GM18508 (cell line): ENCODE measurements around the gene GNAT2.

Source experiments
- ATAC-seq: cut with Tn5 transposase; IDR thresholded peaks from one replicate; pipeline ENCODE4 v1.9.1; 2021; ENCODE audit warnings: moderate number of reproducible peaks; ENCODE audit not compliant: insufficient read depth, unreplicated experiment

The GNAT2 gene

GRCh38 chr1:109643385-109644230, 24.2 kb upstream of the GNAT2 start:
- no peak for ATAC-seq

GRCh38 chr1:109642626-109643025, 23.2 kb upstream of the GNAT2 start:
- ATAC-seq = no peak

DNA sequence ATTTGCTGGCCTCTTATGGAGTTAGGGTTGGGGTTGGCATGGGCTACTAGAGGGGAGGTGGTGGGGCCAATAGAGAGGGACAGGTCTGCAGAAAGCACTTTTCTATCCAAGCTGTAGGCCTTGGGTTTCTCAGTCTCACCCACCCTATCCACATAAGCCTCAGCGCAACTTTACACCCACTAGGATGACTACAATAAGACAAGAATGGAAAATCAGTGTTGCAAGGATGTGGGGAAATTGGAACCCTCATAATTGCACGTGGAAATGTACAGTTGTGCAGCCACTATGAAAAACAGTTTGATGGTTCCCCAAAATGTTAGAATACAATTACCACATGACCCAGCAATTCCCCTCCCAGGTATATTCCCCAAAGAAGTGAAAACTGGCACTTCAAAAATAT, 22.4 kb upstream of the GNAT2 start:
- ATAC-seq = no peak

DNA sequence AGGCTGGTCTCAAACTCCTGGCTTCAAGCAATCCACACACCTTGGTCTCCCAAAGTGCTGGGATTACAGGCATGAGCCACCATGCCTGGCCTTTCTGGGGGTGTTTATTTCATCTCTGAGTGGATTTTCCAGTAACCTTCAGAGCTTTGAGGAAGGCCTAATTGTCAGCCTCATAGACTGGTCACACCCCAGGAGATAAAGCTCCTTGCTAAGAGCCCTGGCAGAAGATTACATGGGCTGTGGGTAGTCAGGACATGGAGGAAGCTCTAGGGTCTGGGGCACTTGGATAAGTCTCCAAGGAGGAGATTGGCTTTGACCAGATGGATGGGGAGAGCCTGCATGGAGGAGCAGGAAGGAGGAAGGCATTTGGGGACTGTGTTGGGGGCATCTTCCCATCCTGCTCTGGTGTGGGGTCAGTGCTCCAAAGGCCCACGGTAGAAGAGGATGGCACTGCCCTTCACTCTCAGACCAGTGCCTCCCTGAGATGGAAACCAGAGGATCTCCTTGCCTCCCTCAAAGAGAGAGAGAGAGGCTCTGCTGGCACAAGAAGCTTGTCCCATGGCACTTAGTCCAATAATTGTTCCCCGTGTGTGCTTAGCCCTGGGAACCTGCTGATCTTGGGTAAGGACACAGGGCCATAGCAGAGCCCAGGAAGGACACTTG, 21.8 kb upstream of the GNAT2 start:
- ATAC-seq = no peak

- ATAC-seq = no peak
Observed at GRCh38 chr1:109640285-109640865, 21.0 kb upstream of the GNAT2 start.

DNA sequence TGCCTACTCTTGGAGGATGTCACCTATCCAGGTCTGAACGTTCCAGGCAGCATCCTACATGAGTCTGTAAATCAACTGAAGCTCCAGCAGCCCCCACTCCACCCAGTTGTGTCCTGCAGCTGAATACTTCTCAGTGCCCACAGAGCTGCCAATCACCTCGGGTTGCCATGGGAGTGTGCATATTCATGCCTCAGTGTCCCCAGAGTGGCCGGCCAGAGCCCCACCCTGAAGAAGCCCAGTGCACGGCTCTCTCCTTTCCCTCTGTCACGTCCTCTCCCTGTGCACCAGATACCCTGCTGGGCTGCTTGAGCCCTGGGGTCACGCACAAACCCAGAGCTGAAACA, 20.4 kb upstream of the GNAT2 start:
- ATAC-seq = no peak

DNA sequence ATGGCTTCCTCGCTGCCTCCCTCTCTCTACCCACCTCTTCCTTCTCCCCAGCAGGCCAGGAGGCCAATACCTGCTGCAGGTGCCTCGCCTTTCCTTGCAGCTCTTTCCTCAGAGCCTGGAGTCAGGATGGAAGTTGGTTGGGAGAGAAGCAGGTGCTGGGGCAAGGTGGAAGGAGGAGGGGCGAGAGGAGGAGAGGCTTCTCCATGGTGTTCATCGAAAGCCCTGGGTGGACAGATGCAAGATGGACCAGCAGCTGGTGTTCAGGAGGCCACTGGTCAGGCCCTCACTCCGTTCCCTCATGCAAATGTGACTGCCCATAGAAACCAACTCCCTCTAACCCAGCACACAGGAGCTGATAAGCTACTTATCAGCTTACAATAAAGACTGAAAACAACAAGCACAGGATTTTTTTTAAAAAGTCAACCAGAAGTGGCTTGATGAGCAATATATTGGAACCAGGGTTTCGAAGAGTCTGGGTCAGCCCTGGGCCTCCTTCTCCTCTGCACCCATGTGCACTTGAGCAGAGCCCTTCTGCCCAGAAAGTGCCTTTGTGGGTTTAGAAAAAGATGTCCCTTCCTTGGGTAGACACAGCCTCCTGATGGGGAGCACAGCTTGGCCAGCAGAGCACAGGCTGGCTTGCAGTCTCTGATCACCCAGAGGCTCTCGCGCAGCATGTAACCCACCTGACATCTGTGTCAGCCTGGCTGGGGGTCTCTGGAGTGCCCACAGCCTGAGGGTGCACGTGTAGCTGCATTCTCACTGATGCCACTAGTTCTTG, 19.8 kb upstream of the GNAT2 start:
- no peak for ATAC-seq

DNA sequence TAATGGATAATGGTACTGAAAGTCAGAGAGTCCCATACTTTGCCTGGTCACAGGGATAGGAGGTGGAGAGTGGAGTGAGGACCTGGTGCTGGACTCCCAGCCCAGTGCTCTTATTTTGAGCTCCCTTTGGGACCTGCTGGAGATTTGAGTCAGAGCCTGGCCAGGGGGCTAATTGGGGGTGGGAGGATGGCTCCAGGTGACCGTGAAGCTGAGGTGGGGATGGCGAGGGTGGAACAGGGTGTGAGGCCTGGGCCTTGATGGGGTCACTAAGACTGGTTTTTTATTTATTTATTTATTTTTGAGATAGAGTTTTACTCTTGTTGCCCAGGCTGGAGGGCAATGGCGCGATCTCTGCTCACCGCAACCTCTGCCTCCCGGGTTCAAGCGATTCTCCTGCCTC, 18.0 kb upstream of the GNAT2 start:
- ATAC-seq = no peak

DNA sequence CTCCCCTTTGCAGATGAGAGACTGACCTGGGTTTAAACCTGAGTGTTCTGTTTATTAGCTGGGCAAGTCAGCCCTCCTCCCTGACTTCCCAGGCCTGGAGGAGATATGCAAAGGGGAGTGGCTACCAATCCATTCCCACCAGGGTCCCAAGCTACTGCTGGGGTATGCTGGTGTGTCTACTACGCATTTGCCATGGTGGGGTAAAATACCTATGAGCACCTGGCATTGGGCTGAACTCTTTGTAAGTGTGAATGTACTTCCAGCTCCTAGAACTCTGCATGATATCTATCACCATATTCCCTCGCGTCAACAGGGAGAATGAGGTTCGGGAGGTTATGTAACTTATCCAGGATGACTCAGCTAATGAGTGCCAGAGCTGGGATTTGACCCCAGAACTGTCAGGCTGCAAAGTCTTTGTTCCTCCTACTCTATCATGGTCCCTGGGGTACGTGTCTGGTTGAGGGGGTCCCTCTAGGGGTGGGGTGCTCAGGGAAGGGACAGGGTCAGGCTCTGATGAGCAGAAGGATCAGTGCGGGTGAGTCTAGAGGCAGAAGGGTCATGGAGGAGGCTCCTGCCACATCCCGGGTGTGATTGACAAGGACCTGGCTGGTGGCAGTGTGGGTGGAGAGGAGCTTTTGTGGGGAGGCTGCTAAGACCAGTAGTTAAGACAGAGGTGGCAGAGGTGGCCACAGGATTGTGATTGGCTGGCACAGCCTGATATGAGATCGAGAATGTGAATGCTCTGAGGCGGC, 17.0 kb upstream of the GNAT2 start:
- ATAC-seq = no peak

DNA sequence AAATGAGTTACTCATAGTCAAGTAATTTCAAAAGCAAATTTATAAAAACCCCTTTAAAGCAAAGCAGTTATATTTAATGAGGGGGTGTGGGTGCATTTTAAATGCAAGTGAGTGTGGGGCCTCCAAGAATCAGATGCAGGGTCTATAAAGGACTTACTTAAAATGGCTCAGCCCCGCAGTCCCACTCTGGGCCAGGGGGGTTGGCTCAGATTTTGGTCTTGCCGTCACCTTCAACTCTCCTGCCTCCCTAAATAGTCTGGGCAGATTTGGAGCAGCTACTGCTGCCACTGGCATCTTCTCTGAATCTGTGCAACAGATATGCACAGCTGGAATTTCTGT, 16.4 kb upstream of the GNAT2 start:
- ATAC-seq = no peak

DNA sequence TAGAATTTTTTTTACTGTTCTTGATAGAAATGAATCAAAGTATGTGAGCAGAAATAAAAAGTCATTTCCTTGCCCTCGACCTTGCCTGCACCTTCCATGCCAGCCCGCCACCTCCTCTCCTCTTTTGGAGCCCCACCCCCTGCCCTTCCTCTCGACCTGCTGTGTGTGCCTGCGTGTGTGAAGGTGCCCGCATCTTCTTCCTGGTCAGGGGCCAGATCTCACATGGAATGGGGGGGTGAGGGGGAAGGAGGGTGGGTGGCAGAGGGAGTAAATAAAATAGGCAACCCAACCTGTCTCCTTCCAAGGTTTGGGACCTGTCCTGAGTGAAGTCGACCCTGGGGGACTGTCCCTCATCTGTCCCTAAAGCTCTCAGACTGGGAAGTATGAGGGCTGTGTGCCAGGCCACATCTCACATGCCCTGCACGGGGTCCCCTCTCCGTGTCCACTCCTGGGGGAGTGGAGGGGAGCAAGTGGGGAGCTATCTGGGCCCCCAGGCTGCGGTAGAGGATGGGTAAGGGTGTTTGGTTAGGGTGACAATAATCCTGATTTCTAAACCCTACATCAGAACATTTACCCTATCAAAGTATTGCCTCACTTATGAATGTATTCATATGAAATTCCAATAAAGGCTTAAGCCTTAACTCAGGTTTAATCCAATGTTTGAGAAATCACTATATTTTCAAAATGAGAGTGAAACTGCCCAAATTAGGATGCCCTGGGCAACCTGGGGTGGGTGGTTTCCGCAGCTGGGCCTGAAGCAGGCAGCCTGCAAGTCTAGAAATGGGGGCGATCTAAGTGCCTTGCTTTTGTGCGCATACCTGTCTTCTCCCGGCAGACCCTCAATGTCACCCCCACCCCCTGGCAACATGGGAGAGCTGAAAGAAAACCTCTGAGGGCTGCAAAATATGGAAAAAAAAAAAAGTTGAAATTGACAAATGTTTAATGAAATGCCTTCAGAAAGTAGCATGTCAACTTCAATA, 15.6 kb upstream of the GNAT2 start:
- ATAC-seq = no peak

- ATAC-seq = no peak
Observed at GRCh38 chr1:109634292-109634691, 14.9 kb upstream of the GNAT2 start.

DNA sequence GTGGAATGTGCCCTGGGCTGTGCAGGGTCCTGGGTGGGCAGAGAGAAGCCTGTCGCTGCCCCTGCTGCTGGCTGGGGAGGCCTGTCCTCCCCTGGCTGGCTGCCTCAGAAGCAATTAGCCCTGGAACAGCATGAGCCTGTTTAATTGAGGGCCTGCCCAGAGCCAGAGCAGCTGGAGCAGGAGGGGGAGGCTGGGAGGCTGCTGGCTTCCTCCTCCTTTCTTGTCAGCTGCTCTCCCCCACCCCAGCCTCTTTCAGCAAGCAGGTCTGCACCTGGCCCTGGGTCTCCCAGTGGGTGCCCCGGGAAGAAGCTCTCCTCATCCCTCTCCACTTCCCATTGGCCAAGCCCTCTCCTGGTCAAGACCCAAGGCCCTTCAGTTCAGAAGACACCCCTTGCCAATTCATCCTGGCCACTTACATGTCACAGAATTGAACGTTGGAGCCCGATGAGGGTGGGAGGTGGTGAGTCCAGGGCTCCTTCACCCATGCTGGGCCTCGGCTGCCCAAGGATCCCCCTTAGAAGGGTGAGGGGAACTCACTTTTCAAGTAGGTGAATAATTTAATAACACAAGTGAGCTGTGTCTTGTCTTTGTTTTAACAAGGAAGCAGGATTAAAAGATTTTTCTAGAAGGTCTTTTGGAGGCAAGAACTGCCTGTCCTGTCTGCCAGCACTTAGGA, 13.4 kb upstream of the GNAT2 start:
- ATAC-seq = no peak

DNA sequence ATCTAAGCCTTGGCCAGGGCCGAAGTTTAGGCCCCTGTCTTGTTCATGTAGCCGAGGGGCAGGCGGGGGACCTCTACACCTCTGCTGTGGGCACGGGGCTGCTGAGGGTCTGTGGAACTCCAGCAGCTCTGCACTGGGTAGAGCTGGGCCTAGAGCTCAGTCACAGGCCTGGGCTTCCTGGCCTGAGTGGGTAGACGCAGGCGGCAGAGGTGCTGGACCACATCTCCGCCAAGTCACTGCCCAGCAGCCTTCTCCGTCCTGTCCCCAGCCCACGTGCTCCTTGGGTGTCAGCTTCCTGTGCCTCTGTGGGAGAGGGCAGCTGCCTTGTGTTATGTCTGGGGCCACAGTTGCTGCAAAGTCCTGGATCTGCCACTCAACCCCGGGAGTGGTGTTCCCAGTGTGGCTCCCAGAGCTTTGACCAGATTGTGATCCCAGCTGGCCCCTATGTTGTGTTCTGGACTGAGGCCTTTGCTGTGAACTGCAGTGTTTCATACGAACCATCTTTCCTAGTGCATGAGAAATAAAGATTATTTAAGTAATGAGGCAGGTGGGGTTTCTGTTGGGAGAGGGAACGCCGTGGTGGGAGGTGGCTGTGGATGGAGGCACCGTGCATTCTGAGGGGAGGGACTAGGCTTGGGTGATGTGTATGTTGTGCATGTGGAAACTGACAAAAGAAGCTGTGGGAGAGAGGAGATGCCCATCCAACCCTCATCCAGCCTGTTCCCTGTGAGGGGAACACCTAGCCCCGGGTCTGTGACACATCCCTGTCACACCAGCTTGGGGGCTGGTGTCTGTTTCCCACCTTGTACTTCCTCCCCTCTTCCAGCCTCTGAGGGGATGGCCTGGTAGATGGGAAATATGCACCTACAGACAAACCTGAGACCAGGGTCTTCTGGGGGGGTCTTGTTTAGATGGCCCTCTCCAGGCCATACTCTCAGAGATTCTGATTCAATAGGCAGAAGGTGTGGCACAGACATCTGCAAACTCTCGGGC, 12.4 kb upstream of the GNAT2 start:
- ATAC-seq = no peak

DNA sequence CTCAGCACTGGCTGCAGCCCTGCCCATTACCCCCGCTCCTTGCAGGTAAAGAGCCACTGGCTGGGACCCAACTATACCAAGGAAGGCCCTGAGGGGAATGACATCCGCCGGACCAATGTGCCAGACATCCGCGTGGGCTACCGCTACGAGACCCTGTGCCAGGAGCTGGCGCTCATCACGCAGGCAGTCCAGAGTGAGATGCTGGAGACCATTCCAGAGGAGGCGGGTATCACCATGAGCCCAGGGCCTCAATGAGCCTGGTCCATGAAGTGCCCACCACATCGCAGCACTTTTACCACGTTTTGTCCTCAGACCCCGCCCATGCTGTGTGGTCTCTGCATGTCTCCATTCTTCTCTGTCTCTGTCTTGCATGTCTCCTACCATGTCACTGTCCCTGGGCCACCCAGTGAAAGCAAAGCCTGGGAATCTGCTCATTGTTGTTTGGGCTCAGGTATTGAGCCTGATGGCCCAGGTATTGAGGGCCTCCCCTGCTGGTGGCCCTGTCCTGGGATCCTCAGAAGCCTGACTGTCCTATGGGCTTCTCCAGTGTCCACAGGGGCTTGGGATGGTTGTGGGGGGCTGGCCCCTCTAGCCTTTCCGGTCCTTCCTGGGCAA, 11.6 kb upstream of the GNAT2 start:
- no peak for ATAC-seq

DNA sequence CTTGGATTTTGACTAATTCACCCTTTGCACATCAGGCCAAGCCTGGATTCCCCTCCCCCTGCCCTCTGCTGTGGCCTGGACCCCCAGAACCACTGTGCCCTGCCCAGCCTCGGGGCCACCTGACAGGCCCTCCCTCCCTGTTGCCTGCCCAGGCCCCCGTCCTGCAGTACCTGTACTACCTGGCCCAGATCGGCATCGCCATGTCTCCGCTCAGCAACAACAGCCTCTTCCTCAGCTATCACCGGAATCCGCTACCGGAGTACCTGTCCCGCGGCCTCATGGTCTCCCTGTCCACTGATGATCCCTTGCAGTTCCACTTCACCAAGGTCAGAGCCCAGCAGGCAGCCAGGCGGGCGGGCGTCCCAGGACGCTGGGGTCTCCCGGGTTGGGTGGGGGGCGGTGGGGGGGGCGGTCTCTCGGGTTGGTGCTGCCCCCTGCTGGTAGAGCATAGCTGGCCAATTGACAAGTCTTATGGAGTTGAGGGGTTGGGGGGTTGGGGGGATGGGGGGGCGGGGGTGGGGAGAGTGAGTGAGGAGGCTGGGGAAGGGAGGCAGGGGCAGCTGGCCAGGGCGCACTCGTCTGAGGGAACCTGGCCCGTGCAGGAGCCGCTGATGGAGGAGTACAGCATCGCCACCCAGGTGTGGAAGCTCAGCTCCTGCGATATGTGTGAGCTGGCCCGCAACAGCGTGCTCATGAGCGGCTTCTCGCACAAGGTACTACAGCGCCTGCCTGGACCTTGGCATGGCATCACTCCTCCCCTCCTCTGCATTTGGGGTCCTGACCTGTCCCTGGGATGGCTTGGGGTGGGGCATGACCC, 10.9 kb upstream of the GNAT2 start:
- ATAC-seq = no peak
